Stimulated activated CD4-positive, alpha-beta T cell treated with anti-CD3 and anti-CD28 coated beads, Interleukin-15, amount 100 ng/mL, for 1 hour (primary cell): ENCODE results near the gene BEX4.

ENCODE experiments used
- DNase-seq, 2 donors: peaks; one replicate each; pipeline ENCODE4 v3.0.0-alpha.2; 2020; ENCODE audit warnings: low read depth in 1 of 2, low spot score in 1 of 2

BEX4 gene

GRCh38 chrX:103236296-103236695 is 21.4 kb downstream of the BEX4 start:
- no peak for DNase-seq

GRCh38 chrX:103240155-103240554 is 25.2 kb downstream of the BEX4 start:
- no peak for DNase-seq

GRCh38 chrX:103248553-103248952 is 33.6 kb downstream of the BEX4 start:
- DNase-seq: no peak

DNA sequence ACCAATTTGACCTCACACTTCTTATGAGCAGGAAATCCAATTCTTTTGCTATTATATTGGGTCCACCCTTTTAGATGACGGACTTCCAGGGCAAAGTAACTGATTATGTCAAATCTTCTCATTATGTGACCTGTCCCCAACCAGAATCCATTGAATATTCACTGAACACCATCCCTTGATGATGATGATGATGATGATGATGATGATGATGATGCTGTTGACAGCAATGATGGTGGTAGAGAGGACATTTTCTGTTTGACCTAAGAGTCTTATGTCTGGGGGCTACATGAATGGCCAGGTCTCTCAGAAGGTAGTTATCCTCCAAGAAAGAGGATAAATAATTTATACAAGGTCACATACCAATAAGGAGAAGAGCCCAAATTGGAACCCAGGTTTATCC is 34.9 kb downstream of the BEX4 start:
- no peak for DNase-seq

DNA sequence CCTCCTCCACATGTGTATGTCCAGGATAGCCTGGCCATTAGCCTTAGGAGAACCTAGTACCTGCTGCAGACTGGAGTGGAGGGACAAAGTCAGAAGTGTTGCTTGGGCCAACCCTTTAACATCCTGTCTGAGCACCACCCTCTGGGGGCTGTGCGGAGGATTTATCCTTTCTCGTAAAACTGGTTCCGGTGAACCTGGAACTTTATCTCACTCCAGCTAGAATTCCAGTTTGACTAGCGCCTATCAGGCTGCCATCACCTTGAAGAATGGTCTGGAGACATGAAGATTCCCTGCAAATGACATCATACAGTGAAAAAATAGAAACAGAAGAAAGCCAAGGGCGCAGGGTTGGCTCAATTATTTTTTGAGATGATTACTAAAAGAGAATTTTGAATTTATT is 36.1 kb downstream of the BEX4 start:
- DNase-seq: no peak

DNA sequence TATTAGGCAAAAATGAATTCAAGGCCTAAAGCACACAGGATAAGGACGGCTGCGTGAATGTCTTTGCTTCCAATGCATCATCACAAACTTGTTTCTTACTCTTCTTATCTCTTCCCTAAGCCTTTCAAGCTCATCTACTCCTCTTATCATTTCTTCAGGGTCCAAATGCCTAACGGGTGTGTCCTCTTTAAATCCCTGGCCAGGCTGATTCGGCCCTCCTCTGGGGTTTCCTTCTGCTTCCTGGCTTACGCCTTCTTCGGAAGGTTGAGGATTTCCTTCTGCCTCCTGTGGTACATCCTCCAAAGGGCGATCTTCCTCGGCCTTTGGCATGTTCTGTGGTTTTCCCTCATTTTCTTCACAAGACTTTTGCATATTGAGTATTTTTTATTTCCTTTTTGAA is 38.7 kb downstream of the BEX4 start:
- no peak for DNase-seq

DNA sequence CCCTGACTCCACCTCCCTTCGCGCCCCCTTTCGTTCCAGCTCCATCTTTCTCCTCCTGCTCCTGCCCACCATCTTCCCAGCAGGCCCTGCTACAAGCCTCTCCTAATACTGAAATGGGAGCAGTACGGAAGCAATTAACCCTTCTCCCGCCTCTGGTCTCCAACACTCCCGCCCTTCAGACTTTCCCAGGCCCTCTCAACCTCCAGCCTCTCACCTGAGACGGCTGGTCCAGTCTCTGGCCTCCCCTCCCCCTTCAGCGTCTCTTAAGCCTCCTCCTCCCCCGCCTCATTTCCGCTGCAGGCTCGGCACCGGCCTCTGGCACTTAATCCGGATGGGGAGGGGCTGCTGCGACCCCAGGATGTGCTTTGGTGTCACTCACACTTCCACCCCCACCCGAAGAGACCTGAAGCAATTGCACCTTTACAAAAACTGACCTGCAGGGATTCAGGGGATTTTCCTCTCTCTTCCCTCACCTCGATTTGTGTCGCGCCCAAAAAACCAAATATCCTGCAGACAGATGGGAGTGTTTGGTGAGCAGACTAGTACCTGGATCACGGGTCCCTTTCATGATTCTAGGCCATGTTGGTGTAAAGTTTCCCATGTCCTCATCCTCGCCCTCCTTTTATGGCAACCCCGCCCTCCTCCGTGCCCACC is 39.4 kb downstream of the BEX4 start:
- peak in 1 of 2 donors; percentile 2 for DNase-seq

DNA sequence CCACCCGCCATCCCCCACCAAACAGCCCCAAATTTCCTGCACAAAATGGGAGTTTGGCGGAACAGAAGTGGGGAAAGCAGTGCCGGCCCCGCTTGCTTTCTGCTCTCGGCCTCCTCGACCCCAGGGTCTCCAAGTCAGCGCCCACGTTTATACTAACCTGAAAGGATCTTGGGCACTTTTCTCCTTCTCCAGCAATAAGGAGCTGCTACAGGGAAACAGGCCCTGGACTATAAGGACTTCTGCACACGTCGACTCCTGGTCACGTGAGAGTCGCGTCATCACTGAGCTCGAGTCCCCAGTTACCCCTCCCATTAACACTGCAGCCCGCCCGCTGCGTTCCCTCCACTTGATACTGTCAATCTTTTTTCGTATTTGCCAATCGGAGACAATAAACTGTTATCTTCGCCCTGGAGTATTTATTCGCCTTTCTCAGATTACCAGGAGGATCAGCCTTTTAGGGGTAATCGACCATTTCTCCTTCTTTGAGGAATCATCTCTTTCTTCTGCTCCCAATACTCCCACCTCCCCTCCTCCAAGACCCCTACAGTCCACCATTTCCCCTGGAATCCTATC is 40.1 kb downstream of the BEX4 start, which contains the start of gene TCEAL8:
Gene TCEAL8 (minus strand): TSS at position 235 of the 573 bp plus-strand sequence. CDS start 1,176 bp downstream, outside the sequence.
- DNase-seq: peak; percentile 4 to 25

DNA sequence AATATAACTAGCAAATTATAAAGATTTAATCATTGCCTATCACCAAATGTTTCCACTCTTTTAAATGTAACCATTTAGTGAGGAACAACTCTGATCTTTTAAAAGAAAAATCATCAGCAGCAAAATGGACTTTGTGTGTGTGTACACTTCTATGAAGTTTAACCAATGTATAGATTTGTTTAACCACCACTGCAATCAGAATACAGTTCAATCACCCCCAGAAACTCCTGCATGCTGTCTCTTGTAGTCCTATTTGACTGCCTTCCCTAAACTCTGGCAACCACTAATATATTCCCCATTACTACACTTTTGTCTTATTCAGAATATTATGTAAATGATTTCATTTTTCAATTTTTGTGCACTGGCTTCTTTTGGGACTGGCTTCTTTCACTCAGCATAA is 41.7 kb downstream of the BEX4 start:
- no peak for DNase-seq

DNA sequence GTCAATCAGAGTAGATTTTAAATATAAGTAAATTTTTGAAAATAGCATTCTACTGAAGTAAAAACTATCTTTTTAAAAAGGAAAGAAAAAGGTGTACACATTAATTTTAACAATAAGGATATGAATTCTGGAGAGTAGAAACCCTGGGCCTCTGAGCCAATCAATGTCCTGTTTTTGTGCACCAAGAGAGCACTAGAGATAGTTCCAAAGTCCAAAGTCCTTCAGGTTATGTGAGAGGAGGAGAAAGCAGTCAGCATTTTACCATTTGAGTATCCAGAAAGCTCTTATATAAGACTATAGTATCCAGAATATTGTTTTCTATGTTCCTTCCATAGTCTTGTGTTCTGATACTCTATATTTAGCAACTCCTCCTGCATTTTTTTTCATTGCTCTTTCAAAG is 43.4 kb downstream of the BEX4 start:
- no peak for DNase-seq
